WTC11 (cell line): ENCODE measurements around the gene ULK4. TPM values are rescaled to one million over a fixed set of nuclear protein-coding genes. Genes with fewer than 3 reads are reported as not detected.

ENCODE experiments used
- ATAC-seq: fragments of 200-7000 bp; cut with Tn5 transposase; 2 replicates; pipeline ENCODE4 v1.10.0; 2021; ENCODE audit warnings: mild to moderate bottlenecking, moderate library complexity
- CTCF ChIA-PET: fragments of 300-600 bp; sonication (Branson Sonifier 250); formaldehyde crosslinking; loops from one replicate; lab custom pipeline; 2021; ENCODE audit warnings: antibody characterized with exemption; lab: Charles Lee
- POLR2A ChIA-PET: fragments of 350-600 bp; sonication (Branson Sonifier 250); formaldehyde crosslinking; loops from one replicate; lab custom pipeline; 2021; ENCODE audit warnings: antibody characterized with exemption; lab: Charles Lee
- DNase-seq: peaks from one replicate; pipeline ENCODE4 v3.0.0; 2021; ENCODE audit warnings: low spot score
- H3K27ac Mint-ChIP-seq: 2 replicates; pipeline ENCODE4 v1.8.0; 2021; ENCODE audit warnings: mixed read lengths
- H3K27me3 Mint-ChIP-seq: 2 replicates; pipeline ENCODE4 v1.8.0; 2021; ENCODE audit warnings: low read depth, mild to moderate bottlenecking, moderate library complexity, mixed read lengths
- H3K36me3 Mint-ChIP-seq: 2 replicates; pipeline ENCODE4 v1.8.0; 2021; ENCODE audit warnings: mixed read lengths
- H3K4me1 Mint-ChIP-seq: 2 replicates; pipeline ENCODE4 v1.8.0; 2022; ENCODE audit warnings: mixed read lengths
- H3K4me3 Mint-ChIP-seq: 2 replicates; pipeline ENCODE4 v1.8.0; 2021; ENCODE audit warnings: mild to moderate bottlenecking, moderate library complexity, mixed read lengths
- H3K9me3 Mint-ChIP-seq: 2 replicates; pipeline ENCODE4 v1.8.0; 2021; ENCODE audit warnings: mixed read lengths
- AFF4 ChIP-seq: sonication (generic); formaldehyde crosslinking; IDR thresholded peaks from 2 replicates; pipeline ENCODE4 v1.8.1; 2023; ENCODE audit warnings: mild to moderate bottlenecking, missing genetic modification reagents, borderline replicate concordance
- ATF6 ChIP-seq: sonication (generic); formaldehyde crosslinking; IDR thresholded peaks from 2 replicates; pipeline ENCODE4 v1.8.1; 2023; ENCODE audit warnings: mild to moderate bottlenecking, missing genetic modification reagents
- CTCF ChIP-seq: fragments of 200-600 bp; IDR thresholded peaks from 2 replicates; pipeline ENCODE4 v1.8.0; 2022; ENCODE audit warnings: antibody characterized with exemption
- E2F1 ChIP-seq: sonication (generic); formaldehyde crosslinking; IDR thresholded peaks from 2 replicates; pipeline ENCODE4 v1.8.0; 2022; ENCODE audit warnings: mild to moderate bottlenecking, missing genetic modification reagents
- ELF4 ChIP-seq: sonication (generic); formaldehyde crosslinking; IDR thresholded peaks from 2 replicates; pipeline ENCODE4 v1.8.1; 2022; ENCODE audit warnings: low read depth, mild to moderate bottlenecking, moderate library complexity, missing genetic modification reagents
- FOXJ3 ChIP-seq: sonication (generic); formaldehyde crosslinking; IDR thresholded peaks from 2 replicates; pipeline ENCODE4 v1.9.0; 2021; ENCODE audit warnings: missing genetic modification reagents, mild to moderate bottlenecking, borderline replicate concordance
- GABPB1 ChIP-seq: sonication (generic); formaldehyde crosslinking; IDR thresholded peaks from 2 replicates; pipeline ENCODE4 v1.8.1; 2023; ENCODE audit warnings: mild to moderate bottlenecking, missing genetic modification reagents
- JAZF1 ChIP-seq: fragments of 250-450 bp; sonication (Bioruptor Pico); IDR thresholded peaks from 2 replicates; pipeline ENCODE4 v1.9.0; 2021; ENCODE audit warnings: moderate library complexity, mild to moderate bottlenecking, inconsistent platforms
- JUN ChIP-seq: sonication (generic); formaldehyde crosslinking; IDR thresholded peaks from 2 replicates; pipeline ENCODE4 v1.8.0; 2023; ENCODE audit warnings: mild to moderate bottlenecking, missing genetic modification reagents
- KAT7 ChIP-seq: sonication (generic); formaldehyde crosslinking; IDR thresholded peaks from 2 replicates; pipeline ENCODE4 v1.8.1; 2023; ENCODE audit warnings: missing genetic modification reagents, mild to moderate bottlenecking, borderline replicate concordance
- MLX ChIP-seq: sonication (generic); formaldehyde crosslinking; IDR thresholded peaks from 2 replicates; pipeline ENCODE4 v1.8.1; 2023; ENCODE audit warnings: mild to moderate bottlenecking, missing genetic modification reagents, moderate library complexity
- MYBL2 ChIP-seq: sonication (generic); formaldehyde crosslinking; IDR thresholded peaks from 2 replicates; pipeline ENCODE4 v1.8.1; 2023; ENCODE audit warnings: mild to moderate bottlenecking, moderate library complexity, missing genetic modification reagents
- NR1H2 ChIP-seq: sonication (generic); formaldehyde crosslinking; IDR thresholded peaks from 2 replicates; pipeline ENCODE4 v1.9.0; 2021; ENCODE audit warnings: mild to moderate bottlenecking, moderate library complexity, missing genetic modification reagents
- NR2C2 ChIP-seq: sonication (generic); formaldehyde crosslinking; IDR thresholded peaks from 2 replicates; pipeline ENCODE4 v1.8.0; 2022; ENCODE audit warnings: mild to moderate bottlenecking, missing genetic modification reagents
- OVOL2 ChIP-seq: fragments of 250-450 bp; sonication (Bioruptor Pico); IDR thresholded peaks from 2 replicates; pipeline ENCODE4 v1.9.0; 2021; ENCODE audit warnings: mild to moderate bottlenecking, borderline replicate concordance
- USF1 ChIP-seq: sonication (generic); formaldehyde crosslinking; IDR thresholded peaks from 2 replicates; pipeline ENCODE4 v1.8.0; 2022; ENCODE audit warnings: mild to moderate bottlenecking, missing genetic modification reagents
- USF2 ChIP-seq: sonication (generic); formaldehyde crosslinking; IDR thresholded peaks from 2 replicates; pipeline ENCODE4 v1.8.1; 2023; ENCODE audit warnings: mild to moderate bottlenecking, missing genetic modification reagents, moderate library complexity
- ZNF121 ChIP-seq: sonication (generic); formaldehyde crosslinking; IDR thresholded peaks from 2 replicates; pipeline ENCODE4 v1.8.0; 2023; ENCODE audit warnings: missing genetic modification reagents
- ZNF416 ChIP-seq: fragments of 250-450 bp; sonication (Bioruptor Pico); IDR thresholded peaks from 2 replicates; pipeline ENCODE4 v1.9.0; 2021; ENCODE audit warnings: mild to moderate bottlenecking, inconsistent platforms
- ZNF671 ChIP-seq: fragments of 250-450 bp; sonication (Bioruptor Pico); IDR thresholded peaks from 2 replicates; pipeline ENCODE4 v1.8.0; 2021; ENCODE audit warnings: mild to moderate bottlenecking
- ZSCAN18 ChIP-seq: fragments of 250-450 bp; sonication (Bioruptor Pico); IDR thresholded peaks from 2 replicates; pipeline ENCODE4 v2.1.2; 2022; ENCODE audit warnings: mild to moderate bottlenecking, moderate library complexity
- total RNA-seq: library from RNA; stranded (reverse); gene quantifications from 3 replicates; pipeline ENCODE4 v1.2.3, GENCODE V29; 2021

Gene ULK4
- total RNA-seq, 1 experiment from 2014 or later: 9.2 TPM

GRCh38 chr3:41328926-41329325, 633.0 kb downstream of the ULK4 start (continued):
- no peak for TF ChIP-seq AFF4
- no peak for TF ChIP-seq ZSCAN18 (CRISPR knock-in tag)
- no peak for TF ChIP-seq ZNF121
- no peak for TF ChIP-seq ELF4 (CRISPR knock-in tag)
- no peak for TF ChIP-seq ATF6
- TF ChIP-seq OVOL2: no peak
- TF ChIP-seq MYBL2: no peak
- no peak for TF ChIP-seq ZNF416 (CRISPR knock-in tag)
- TF ChIP-seq JAZF1: no peak
- no peak for TF ChIP-seq GABPB1 (CRISPR knock-in tag)
- TF ChIP-seq CTCF: no peak
- TF ChIP-seq, all 79 proteins: peak for 0

- CTCF ChIA-PET: no interaction called here
- POLR2A ChIA-PET: no interaction called here
- Mint-ChIP-seq H3K27ac (no peak overlapping the region), H3K4me3 (no peak overlapping the region), H3K9me3 (no peaks in the 10 kb centered on the region), H3K36me3 (no peaks in the 10 kb centered on the region), H3K4me1 (peaks cover 42% of the 10 kb centered on the region), H3K27me3 (no peaks in the 10 kb centered on the region)
- no peak for TF ChIP-seq MYBL2
- no peak for TF ChIP-seq E2F1 (CRISPR knock-in tag)
- TF ChIP-seq JUN (CRISPR knock-in tag): no peak
- no peak for TF ChIP-seq USF1 (CRISPR knock-in tag)
- TF ChIP-seq JAZF1: no peak
- no peak for TF ChIP-seq FOXJ3 (CRISPR knock-in tag)
- no peak for TF ChIP-seq ZNF671 (CRISPR knock-in tag)
- TF ChIP-seq NR2C2 (CRISPR knock-in tag): no peak
- TF ChIP-seq KAT7 (CRISPR knock-in tag): no peak
- no peak for TF ChIP-seq MLX (CRISPR knock-in tag)
- no peak for TF ChIP-seq USF2 (CRISPR knock-in tag)
- TF ChIP-seq NR1H2 (CRISPR knock-in tag): no peak
- DNase-seq: no peak
- ATAC-seq: no peak
Observed at GRCh38 chr3:41327718-41328117, 634.2 kb downstream of the ULK4 start.
